SK-N-SH treated with all-trans-retinoic acid at 6 μM for 48 hours (cell line): Measurements from ENCODE around the gene PRSS16.
"Not testable (repeated sequence)": the region's sequence is repeated elsewhere in the genome, so short reads cannot be mapped to it uniquely, and the experiment has no call there.

Source experiments
- ATAC-seq: fragments of 200-7000 bp; cut with Tn5 transposase; 3 replicates; pipeline ENCODE4 v1.9.1; 2020; ENCODE audit warnings: mild to moderate bottlenecking, moderate library complexity
- ARNTL ChIP-seq: fragments of 450-650 bp; formaldehyde crosslinking; IDR thresholded peaks from 2 replicates; pipeline ENCODE4 v1.5.0; 2020; ENCODE audit warnings: low read depth, mild to moderate bottlenecking, moderate library complexity, borderline replicate concordance
- BACH2 ChIP-seq: fragments of 250-450 bp; sonication (Bioruptor Pico); IDR thresholded peaks from 2 replicates; pipeline ENCODE4 v1.9.0; 2021; ENCODE audit warnings: mild to moderate bottlenecking, borderline replicate concordance
- CREB5 ChIP-seq: fragments of 250-450 bp; sonication (Bioruptor Pico); IDR thresholded peaks from 2 replicates; pipeline ENCODE4 v1.5.1; 2020; ENCODE audit warnings: low read depth, mild to moderate bottlenecking, moderate library complexity
- CSDC2 ChIP-seq: fragments of 250-450 bp; sonication (Bioruptor Pico); IDR thresholded peaks from 2 replicates; pipeline ENCODE4 v1.5.0; 2020; ENCODE audit warnings: mild to moderate bottlenecking, moderate library complexity
- CSRNP3 ChIP-seq: fragments of 250-450 bp; sonication (Bioruptor Pico); IDR thresholded peaks from 2 replicates; pipeline ENCODE4 v1.5.1; 2021; ENCODE audit warnings: mild to moderate bottlenecking, moderate library complexity
- ESRRG ChIP-seq: fragments of 250-450 bp; sonication (Bioruptor Pico); IDR thresholded peaks from 2 replicates; pipeline ENCODE4 v1.6.1; 2021; ENCODE audit warnings: mild to moderate bottlenecking
- GLIS3 ChIP-seq: fragments of 250-450 bp; sonication (Bioruptor Pico); IDR thresholded peaks from 2 replicates; pipeline ENCODE4 v1.5.0; 2020; ENCODE audit warnings: mild to moderate bottlenecking, moderate library complexity
- OSR1 ChIP-seq: fragments of 250-450 bp; sonication (Bioruptor Pico); IDR thresholded peaks from 2 replicates; pipeline ENCODE4 v1.8.0; 2022; ENCODE audit warnings: moderate library complexity, mild to moderate bottlenecking, inconsistent platforms
- PATZ1 ChIP-seq: fragments of 250-450 bp; sonication (Bioruptor Pico); IDR thresholded peaks from 2 replicates; pipeline ENCODE4 v1.8.0; 2020; ENCODE audit warnings: mild to moderate bottlenecking, moderate library complexity, borderline replicate concordance
- POU6F1 ChIP-seq: fragments of 250-450 bp; sonication (Bioruptor Pico); IDR thresholded peaks from 2 replicates; pipeline ENCODE4 v1.8.0; 2021; ENCODE audit warnings: low read depth, mild to moderate bottlenecking, moderate library complexity, borderline replicate concordance
- PPARA ChIP-seq: fragments of 250-450 bp; sonication (Bioruptor Pico); IDR thresholded peaks from 2 replicates; pipeline ENCODE4 v1.5.0; 2020; ENCODE audit warnings: mild to moderate bottlenecking, borderline replicate concordance
- RARB ChIP-seq: fragments of 250-450 bp; sonication (Bioruptor Pico); IDR thresholded peaks from 2 replicates; pipeline ENCODE4 v1.8.0; 2021; ENCODE audit warnings: mild to moderate bottlenecking, moderate library complexity
- SNAI2 ChIP-seq: fragments of 250-450 bp; sonication (Bioruptor Pico); IDR thresholded peaks from 2 replicates; pipeline ENCODE4 v1.5.0; 2020; ENCODE audit warnings: mild to moderate bottlenecking, moderate library complexity
- TCF4 ChIP-seq: fragments of 250-450 bp; sonication (Bioruptor Pico); IDR thresholded peaks from 2 replicates; pipeline ENCODE4 v1.8.0; 2021; ENCODE audit warnings: mild to moderate bottlenecking, moderate library complexity, borderline replicate concordance
- TSHZ2 ChIP-seq: fragments of 250-450 bp; sonication (Bioruptor Pico); IDR thresholded peaks from 2 replicates; pipeline ENCODE4 v1.5.0; 2020; ENCODE audit warnings: mild to moderate bottlenecking, moderate library complexity
- ZC3H10 ChIP-seq: fragments of 250-450 bp; sonication (Bioruptor Pico); IDR thresholded peaks from 2 replicates; pipeline ENCODE4 v1.5.1; 2021; ENCODE audit warnings: mild to moderate bottlenecking, moderate library complexity
- ZFP3 ChIP-seq: fragments of 250-450 bp; sonication (Bioruptor Pico); IDR thresholded peaks from 2 replicates; pipeline ENCODE4 v1.5.0; 2020; ENCODE audit warnings: mild to moderate bottlenecking, moderate library complexity
- ZFP30 ChIP-seq: fragments of 450-650 bp; formaldehyde crosslinking; IDR thresholded peaks from 2 replicates; pipeline ENCODE4 v1.5.0; 2022; ENCODE audit warnings: mild to moderate bottlenecking, moderate library complexity
- ZNF565 ChIP-seq: fragments of 450-650 bp; formaldehyde crosslinking; conservative IDR thresholded peaks from 2 replicates; pipeline ENCODE4 v1.5.0; 2020; ENCODE audit warnings: low read depth, mild to moderate bottlenecking, moderate library complexity
- ZNF70 ChIP-seq: fragments of 450-650 bp; formaldehyde crosslinking; IDR thresholded peaks from 2 replicates; pipeline ENCODE4 v1.5.0; 2020; ENCODE audit warnings: mild to moderate bottlenecking, moderate library complexity
- ZNF8 ChIP-seq: fragments of 450-650 bp; formaldehyde crosslinking; IDR thresholded peaks from 2 replicates; pipeline ENCODE4 v1.5.0; 2020; ENCODE audit warnings: mild to moderate bottlenecking, moderate library complexity

PRSS16 gene

GRCh38 chr6:27209659-27210269 is 37.7 kb upstream of the PRSS16 start:
- ATAC-seq = peak; percentile 29; the same call in 2 of the 3 replicates
- no peak for TF ChIP-seq TCF4
- TF ChIP-seq GLIS3 (CRISPR knock-in tag) = no peak
- no peak for TF ChIP-seq ZNF70 (CRISPR knock-in tag)
- no peak for TF ChIP-seq ARNTL (CRISPR knock-in tag)
- TF ChIP-seq RARB (CRISPR knock-in tag) = no peak
- TF ChIP-seq CREB5 (CRISPR knock-in tag) = no peak
- no peak for TF ChIP-seq ZFP30 (CRISPR knock-in tag)
- no peak for TF ChIP-seq OSR1 (CRISPR knock-in tag)
- no peak for TF ChIP-seq SNAI2 (CRISPR knock-in tag)
- TF ChIP-seq POU6F1 (CRISPR knock-in tag) = no peak
- TF ChIP-seq ESRRG = no peak
- TF ChIP-seq ZNF565 (CRISPR knock-in tag) = no peak
- no peak for TF ChIP-seq ZNF8 (CRISPR knock-in tag)
- no peak for TF ChIP-seq TSHZ2 (CRISPR knock-in tag)
- TF ChIP-seq PPARA (CRISPR knock-in tag) = no peak
- TF ChIP-seq BACH2 = no peak
- TF ChIP-seq CSDC2 (CRISPR knock-in tag) = no peak
- no peak for TF ChIP-seq ZFP3 (CRISPR knock-in tag)
- TF ChIP-seq CSRNP3 (CRISPR knock-in tag) = no peak
- TF ChIP-seq, all 23 proteins: peak for 0

GRCh38 chr6:27213091-27213517 is 34.4 kb upstream of the PRSS16 start:
- ATAC-seq = not testable (repeated sequence)

- no peak; the same call in none of the 3 replicates for ATAC-seq
- TF ChIP-seq TSHZ2 (CRISPR knock-in tag) (no peak), ESRRG (no peak), CSRNP3 (CRISPR knock-in tag) (no peak), CSDC2 (CRISPR knock-in tag) (no peak), SNAI2 (CRISPR knock-in tag) (no peak), PATZ1 (CRISPR knock-in tag) (no peak), TCF4 (no peak), ZC3H10 (CRISPR knock-in tag) (no peak), BACH2 (no peak), ARNTL (CRISPR knock-in tag) (no peak), POU6F1 (CRISPR knock-in tag) (no peak)
Observed at GRCh38 chr6:27213544-27214125, 33.9 kb upstream of the PRSS16 start.
